Measurements from ENCODE around the gene ZNF710.
A peak's percentile ranks its signal among the peaks of the same experiment; 100 is the strongest.
"Not testable (repeated sequence)": the region's sequence is repeated elsewhere in the genome, so short reads cannot be mapped to it uniquely, and the experiment has no call there.

ZNF710 gene

GRCh38 chr15:90062462-90062932 lies 61.4 kb downstream of the ZNF710 start:
- peak; percentile 50 for DNase-seq

GRCh38 chr15:90062973-90063769 lies 62.0 kb downstream of the ZNF710 start:
- DNase-seq = no peak

- DNase-seq = no peak
Measured at GRCh38 chr15:90063770-90064247, 62.7 kb downstream of the ZNF710 start.

GRCh38 chr15:90064911-90065681 lies 64.0 kb downstream of the ZNF710 start:
- DNase-seq = no peak

- no peak for DNase-seq
Measured at GRCh38 chr15:90065682-90066049, 64.5 kb downstream of the ZNF710 start.

- DNase-seq = no peak
Measured at GRCh38 chr15:90067181-90067952, 66.2 kb downstream of the ZNF710 start.

GRCh38 chr15:90067953-90068606 lies 67.0 kb downstream of the ZNF710 start:
- DNase-seq = no peak

- DNase-seq = not testable (repeated sequence)
Measured at GRCh38 chr15:90070623-90071022, 69.5 kb downstream of the ZNF710 start.

GRCh38 chr15:90071220-90071807 lies 70.2 kb downstream of the ZNF710 start:
- peak; percentile 49 for DNase-seq

- no peak for DNase-seq
Measured at GRCh38 chr15:90072978-90073640, 72.0 kb downstream of the ZNF710 start.

GRCh38 chr15:90074023-90074422 lies 72.9 kb downstream of the ZNF710 start:
- DNase-seq = no peak

GRCh38 chr15:90074916-90075315 lies 73.8 kb downstream of the ZNF710 start:
- DNase-seq = no peak

GRCh38 chr15:90075420-90076289 lies 74.5 kb downstream of the ZNF710 start:
- DNase-seq = no peak

- no peak for DNase-seq
Measured at GRCh38 chr15:90076716-90077115, 75.6 kb downstream of the ZNF710 start.

- DNase-seq = no peak
Measured at GRCh38 chr15:90078965-90079364, 77.8 kb downstream of the ZNF710 start.

GRCh38 chr15:90079619-90080457 lies 78.7 kb downstream of the ZNF710 start:
- DNase-seq = no peak

GRCh38 chr15:90080458-90080755 lies 79.3 kb downstream of the ZNF710 start:
- no peak for DNase-seq

- no peak for DNase-seq
Measured at GRCh38 chr15:90080818-90081393, 79.8 kb downstream of the ZNF710 start.

- no peak for DNase-seq
Measured at GRCh38 chr15:90082140-90082715, 81.1 kb downstream of the ZNF710 start.

Measured in retina (tissue), 1 donor.